Kidney (tissue), 14 donors: ENCODE measurements around the gene TRIM16. TPM values are rescaled to one million over a fixed set of nuclear protein-coding genes. Genes with fewer than 3 reads are reported as not detected.
A peak's percentile ranks its signal among the peaks of the same experiment; 100 is the strongest.
"Not testable (repeated sequence)": the region's sequence is repeated elsewhere in the genome, so short reads cannot be mapped to it uniquely, and the experiment has no call there.

Experiments
- DNase-seq, 5 donors: peaks; one replicate each; pipeline ENCODE4 v3.0.0-alpha.2; 2013 to 2020
- FAIRE-seq: peaks from 2 replicates; lab custom pipeline; 2012; peaks lifted over from hg19 to GRCh38; lab: Jason Lieb, UNC
- H3K27ac ChIP-seq, 2 donors: one replicate each; pipeline ENCODE4 v1.7.0; 2013; ENCODE audit warnings: low read depth in 2 of 2, low read length in 2 of 2, inconsistent platforms in 1 of 2
- H3K27me3 ChIP-seq: one replicate; pipeline ENCODE4 v1.7.1; 2013; ENCODE audit warnings: low read length, inconsistent platforms; ENCODE audit not compliant: control insufficient read depth, insufficient read depth
- H3K36me3 ChIP-seq, 3 donors: one replicate each; pipeline versions ENCODE4 v1.7.0 to v1.7.1; 2013; ENCODE audit warnings: low read length in 3 of 3, control low read depth in 1 of 3, inconsistent platforms in 1 of 3; ENCODE audit not compliant: insufficient read depth in 3 of 3, control insufficient read depth in 2 of 3
- H3K4me1 ChIP-seq, 3 donors: one replicate each; pipeline versions ENCODE4 v1.7.0 to v1.7.1; 2013; ENCODE audit warnings: low read length in 3 of 3, inconsistent platforms in 1 of 3, low read depth in 1 of 3; ENCODE audit not compliant: control insufficient read depth in 2 of 3, insufficient read depth in 2 of 3
- H3K4me3 ChIP-seq, 3 donors: one replicate each; pipeline versions ENCODE4 v1.7.0 to v1.8.1; 2013; ENCODE audit warnings: low read length in 3 of 3, control low read depth in 1 of 3, inconsistent platforms in 1 of 3
- H3K9ac ChIP-seq, 3 donors: one replicate each; pipeline versions ENCODE4 v1.7.0 to v1.7.1; 2013; ENCODE audit warnings: low read length in 3 of 3, control low read depth in 1 of 3, inconsistent platforms in 1 of 3
- H3K9me3 ChIP-seq, 3 donors: one replicate each; pipeline versions ENCODE4 v1.7.0 to v1.7.1; 2013; ENCODE audit warnings: low read length in 3 of 3, control low read depth in 1 of 3, inconsistent platforms in 1 of 3; ENCODE audit not compliant: control insufficient read depth in 2 of 3, insufficient read depth in 1 of 3
- CTCF ChIP-seq: IDR thresholded peaks from 3 replicates; pipeline ENCODE4 v1.5.1; 2012; ENCODE audit warnings: mild to moderate bottlenecking, moderate library complexity, borderline replicate concordance; ENCODE audit not compliant: insufficient read depth; ENCODE audit errors: extremely low read depth
- intact Hi-C: fragments of 100-400 bp; cut with DNase I; formaldehyde crosslinking; loops from one replicate; pipeline ENCODE4 v1.11.1; 2022
- polyA plus RNA-seq: library from polyadenylated mRNA; stranded (reverse); fragments of 350-450 nt; fragmentation: Illumina TruSeq; extraction: RNeasy Lipid Tissue Mini Kit (QIAGEN cat#74804); gene quantifications from one replicate; pipeline ENCODE4 v1.2.3, GENCODE V29; 2014; ENCODE audit warnings: low read depth, low replicate concordance; ENCODE audit not compliant: insufficient read depth
- total RNA-seq: library from RNA; stranded (reverse); fragmentation: NEBNext Ultra II Directional; extraction: Animal tissue kit (Norgen Biotek cat#: 25700); gene quantifications from one replicate; pipeline ENCODE4 v1.2.1, GENCODE V29; 2021
- donor health status: control.
- donor health status: control.
- donor health status: control.
- donor health status: control.
- donor health status: control.
- donor health status: DM: yes; HTN: yes; CAD: no.
- donor health status: Normal renal cell carcinoma (clear cell type).

The TRIM16 gene
- total and polyA plus RNA-seq, 2 donors from 2014 or later = 14.8 to 16.2 TPM

GRCh38 chr17:15657868-15658267 is 26.2 kb downstream of the TRIM16 start:
- H3K4me3 ChIP-seq = no peak overlapping the region
- H3K4me1 ChIP-seq = peaks cover 0 to 7% (median 2%) of the 10 kb centered on the region in 3 donors
- DNase-seq (no peak), FAIRE-seq (no peak)
- intact Hi-C loops = no loop called here
- no peaks in the 10 kb centered on the region for H3K36me3 ChIP-seq
- H3K27me3 ChIP-seq = no peaks in the 10 kb centered on the region
- no peak for TF ChIP-seq CTCF
- H3K9me3 ChIP-seq = no peaks in the 10 kb centered on the region
- H3K27ac ChIP-seq = no peak overlapping the region
- H3K9ac ChIP-seq = no peak overlapping the region

GRCh38 chr17:15654886-15655561 is 29.1 kb downstream of the TRIM16 start:
- DNase-seq (peak in 3 of 5 donors; percentile 22 to 29 (median 24)), FAIRE-seq (no peak)
- H3K9me3 ChIP-seq = no peaks in the 10 kb centered on the region
- no peaks in the 10 kb centered on the region for H3K27me3 ChIP-seq
- H3K36me3 ChIP-seq = no peaks in the 10 kb centered on the region
- intact Hi-C loops = no loop called here
- H3K4me1 ChIP-seq = peaks cover under 1 to 17% (median 2%) of the 10 kb centered on the region in 3 donors
- no peak for TF ChIP-seq CTCF
- H3K27ac ChIP-seq = no peak overlapping the region
- H3K9ac ChIP-seq = no peak overlapping the region
- no peak overlapping the region for H3K4me3 ChIP-seq

- H3K36me3 ChIP-seq, H3K27ac ChIP-seq, H3K27me3 ChIP-seq, H3K4me3 ChIP-seq, H3K9ac ChIP-seq, FAIRE-seq, H3K9me3 ChIP-seq, intact Hi-C loops: not testable (repeated sequence)
- peaks cover 2 to 14% (median 5%) of the 10 kb centered on the region in 3 donors for H3K4me1 ChIP-seq
- DNase-seq = peak in 2 of 5 donors; percentile 47 to 61
Measured at GRCh38 chr17:15654401-15654800, 29.7 kb downstream of the TRIM16 start.

GRCh38 chr17:15652960-15653359 is 31.2 kb downstream of the TRIM16 start:
- intact Hi-C loops = no loop called here
- DNase-seq = no peak
- Histone ChIP-seq H3K36me3 (no peaks in the 10 kb centered on the region), H3K4me1 (peaks cover 2 to 10% (median 9%) of the 10 kb centered on the region in 3 donors), H3K27me3 (no peaks in the 10 kb centered on the region), H3K27ac (no peak overlapping the region), H3K9me3 (no peaks in the 10 kb centered on the region), H3K4me3 (no peak overlapping the region), H3K9ac (no peak overlapping the region)
- FAIRE-seq = no peak
- TF ChIP-seq CTCF = no peak
